ENCODE measurements around the gene ZNF454. TPM values are rescaled to one million over a fixed set of nuclear protein-coding genes. Genes with fewer than 3 reads are reported as not detected.

The ZNF454 gene
- total RNA-seq, 1 experiment from 2014 or later, result not detected

GRCh38 chr5:178994580-178995340 is 53.8 kb downstream of the ZNF454 start, which contains the start of gene GRM6:
Gene GRM6, minus strand, starts transcription at chr5:178995320. Its CDS starts 376 bp downstream, at chr5:178994944.
- Histone ChIP-seq H4K8ac (replicated peaks; ENCODE audit: insufficient read length, low read depth, low read length) (no peak within 1 kb of the TSS), H2BK12ac (ENCODE audit: insufficient read length, low read depth, low read length) (no peak within 1 kb of the TSS), H3T11ph (ENCODE audit: low read length) (no peak within 1 kb of the TSS), H3K27me3 (ENCODE audit: insufficient read depth, low read length) (peaks cover 26% of the 10 kb centered on the region), H3K18ac (ENCODE audit: insufficient read length, low read depth, low read length) (peak within 1 kb of the TSS; percentile 8), H3K4me1 (ENCODE audit: insufficient read depth, low read length) (no peaks in the 10 kb centered on the region), H3K4ac (ENCODE audit: low read depth, low read length) (no peak within 1 kb of the TSS), H2BK15ac (ENCODE audit: low read depth, low read length) (no peak within 1 kb of the TSS), H2AFZ (ENCODE audit: low read length) (no peak within 1 kb of the TSS), H3K27ac (ENCODE audit: insufficient read length, low read depth, low read length) (no peak within 1 kb of the TSS), H4K20me1 (ENCODE audit: control insufficient read depth, insufficient read depth, insufficient read length) (no peaks in the 10 kb centered on the region), H4K5ac (ENCODE audit: insufficient read length, low read depth, low read length) (no peak within 1 kb of the TSS), H2BK20ac (ENCODE audit: low read depth, low read length, poor library complexity, severe bottlenecking) (no peak within 1 kb of the TSS), H3K9ac (ENCODE audit: extremely low read depth, insufficient read length, low read length) (no peak within 1 kb of the TSS), H3K56ac (ENCODE audit: insufficient read length, low read depth, low read length) (no peak within 1 kb of the TSS), H3K23me2 (ENCODE audit: insufficient read length, low read depth, low read length, poor library complexity, severe bottlenecking) (peaks cover 2% of the 10 kb centered on the region), H3K79me1 (ENCODE audit: insufficient read depth, low read depth, low read length, poor library complexity, severe bottlenecking) (no peaks in the 10 kb centered on the region), H2BK5ac (ENCODE audit: insufficient read length, low read length) (no peak within 1 kb of the TSS), H3K4me2 (ENCODE audit: insufficient read depth, insufficient read length, low read length) (peak within 1 kb of the TSS; percentile 44), H3K14ac (ENCODE audit: insufficient read depth, low read length) (no peak within 1 kb of the TSS; the same call in 1 of the 2 replicates), H3K23ac (ENCODE audit: insufficient read length, low read depth, low read length) (no peak within 1 kb of the TSS), H2BK120ac (ENCODE audit: low read depth, low read length, poor library complexity, severe bottlenecking) (no peak within 1 kb of the TSS), H2AK5ac (ENCODE audit: insufficient read length, low read length) (no peak within 1 kb of the TSS), H3K79me2 (ENCODE audit: insufficient read depth, low read length) (no peaks in the 10 kb centered on the region), H4K91ac (ENCODE audit: insufficient read length, low read depth, low read length) (no peak within 1 kb of the TSS), H3K9me3 (ENCODE audit: control insufficient read depth, low read depth, low read length) (peaks cover 1% of the 10 kb centered on the region)
- Mint-ChIP-seq H3K9me3 (peaks cover 13 to 50% of the 10 kb centered on the region in 2 experiments), H3K27ac (no peak within 1 kb of the TSS), H3K4me3 (peak within 1 kb of the TSS; percentile 59 to 79), H3K4me1 (peaks cover 5 to 10% of the 10 kb centered on the region in 2 experiments), H3K27me3 (ENCODE audit: low read depth) (peaks cover 73% of the 10 kb centered on the region), H3K36me3 (ENCODE audit: insufficient read depth in 1 of 3, low read depth in 3 of 3) (peaks cover 3 to 7% (median 3%) of the 10 kb centered on the region in 3 experiments; a peak in 5 of 7 replicates)
- no CpG with 5 or more reads among the region's 97 CpGs for WGBS (ENCODE audit: extremely low coverage, insufficient read length, low lambda C conversion rate)
- TF ChIP-seq, protein P1, sequence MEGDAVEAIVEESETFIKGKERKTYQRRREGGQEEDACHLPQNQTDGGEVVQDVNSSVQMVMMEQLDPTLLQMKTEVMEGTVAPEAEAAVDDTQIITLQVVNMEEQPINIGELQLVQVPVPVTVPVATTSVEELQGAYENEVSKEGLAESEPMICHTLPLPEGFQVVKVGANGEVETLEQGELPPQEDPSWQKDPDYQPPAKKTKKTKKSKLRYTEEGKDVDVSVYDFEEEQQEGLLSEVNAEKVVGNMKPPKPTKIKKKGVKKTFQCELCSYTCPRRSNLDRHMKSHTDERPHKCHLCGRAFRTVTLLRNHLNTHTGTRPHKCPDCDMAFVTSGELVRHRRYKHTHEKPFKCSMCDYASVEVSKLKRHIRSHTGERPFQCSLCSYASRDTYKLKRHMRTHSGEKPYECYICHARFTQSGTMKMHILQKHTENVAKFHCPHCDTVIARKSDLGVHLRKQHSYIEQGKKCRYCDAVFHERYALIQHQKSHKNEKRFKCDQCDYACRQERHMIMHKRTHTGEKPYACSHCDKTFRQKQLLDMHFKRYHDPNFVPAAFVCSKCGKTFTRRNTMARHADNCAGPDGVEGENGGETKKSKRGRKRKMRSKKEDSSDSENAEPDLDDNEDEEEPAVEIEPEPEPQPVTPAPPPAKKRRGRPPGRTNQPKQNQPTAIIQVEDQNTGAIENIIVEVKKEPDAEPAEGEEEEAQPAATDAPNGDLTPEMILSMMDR (conservative IDR thresholded peaks at IDR 0.05), result no peak
- DNase-seq, result peak; percentile 56
